ENCODE results near the gene TMTC1.

TMTC1 gene

DNA sequence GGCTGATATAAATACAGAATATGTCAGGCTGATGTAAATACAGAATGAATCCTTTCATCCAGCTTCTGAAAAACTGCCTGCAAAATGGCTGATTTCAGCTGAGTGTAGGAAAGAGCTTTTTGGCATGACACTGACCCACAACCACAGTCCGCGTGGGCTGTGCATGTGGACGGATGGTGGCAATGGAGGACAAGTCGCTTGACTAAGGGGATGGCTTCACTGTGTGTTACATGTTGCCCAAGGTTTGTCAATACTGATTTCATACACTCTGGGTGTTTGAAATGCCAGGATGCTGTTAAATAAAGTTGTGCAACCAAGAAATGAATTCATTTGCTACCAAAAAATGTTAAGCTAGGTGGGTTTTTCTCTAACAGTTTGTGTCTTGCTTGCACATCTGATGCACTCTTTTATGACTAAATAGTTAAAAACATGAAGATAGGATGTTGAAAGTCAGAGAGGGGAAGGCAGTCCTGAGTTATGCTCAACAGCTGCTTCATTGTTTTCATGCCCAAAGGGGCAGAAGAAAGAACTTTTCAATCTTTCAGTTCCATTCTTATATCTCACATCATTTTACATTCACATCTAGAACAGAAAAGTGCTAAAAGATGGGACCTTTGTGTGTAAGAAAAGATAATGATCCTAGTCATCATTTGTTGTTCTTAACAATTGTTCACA, 249.8 kb downstream of the TMTC1 start:
- DNase-seq (ENCODE audit: low spot score): no peak

- DNase-seq (ENCODE audit: low spot score): no peak
These were observed 252.3 kb downstream of the TMTC1 start for GRCh38 chr12:29531471-29531870.

- no peak for DNase-seq (ENCODE audit: low spot score)
These were observed 253.3 kb downstream of the TMTC1 start for GRCh38 chr12:29530436-29530835.

GRCh38 chr12:29528161-29528560, 255.6 kb downstream of the TMTC1 start:
- no peak for DNase-seq (ENCODE audit: low spot score)

DNA sequence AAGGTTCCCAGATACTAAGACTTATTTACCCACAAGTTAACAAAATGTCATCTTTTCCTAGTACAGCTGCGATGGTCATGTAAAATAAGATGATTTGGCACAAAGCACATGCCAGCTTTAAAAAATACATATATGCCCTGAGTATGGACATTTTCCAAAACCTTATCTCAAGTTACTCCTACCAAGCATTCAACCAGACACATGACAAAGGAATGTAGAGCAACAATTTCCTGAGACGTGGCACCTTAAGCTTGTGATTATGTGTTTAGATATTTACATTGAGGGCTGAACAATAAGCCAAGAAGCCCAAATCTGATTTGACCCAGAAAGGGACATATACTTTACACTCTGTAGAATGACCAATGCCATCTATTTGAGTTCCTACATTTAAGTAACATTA, 261.8 kb downstream of the TMTC1 start:
- no peak for DNase-seq (ENCODE audit: low spot score)

- DNase-seq (ENCODE audit: low spot score): no peak
These were observed 264.1 kb downstream of the TMTC1 start for GRCh38 chr12:29519585-29520182.

GRCh38 chr12:29518407-29518806, 265.3 kb downstream of the TMTC1 start:
- no peak for DNase-seq (ENCODE audit: low spot score)

GRCh38 chr12:29517264-29517663, 266.5 kb downstream of the TMTC1 start:
- no peak for DNase-seq (ENCODE audit: low spot score)

- DNase-seq (ENCODE audit: low spot score): no peak
These were observed 267.3 kb downstream of the TMTC1 start for GRCh38 chr12:29516431-29516875.

DNA sequence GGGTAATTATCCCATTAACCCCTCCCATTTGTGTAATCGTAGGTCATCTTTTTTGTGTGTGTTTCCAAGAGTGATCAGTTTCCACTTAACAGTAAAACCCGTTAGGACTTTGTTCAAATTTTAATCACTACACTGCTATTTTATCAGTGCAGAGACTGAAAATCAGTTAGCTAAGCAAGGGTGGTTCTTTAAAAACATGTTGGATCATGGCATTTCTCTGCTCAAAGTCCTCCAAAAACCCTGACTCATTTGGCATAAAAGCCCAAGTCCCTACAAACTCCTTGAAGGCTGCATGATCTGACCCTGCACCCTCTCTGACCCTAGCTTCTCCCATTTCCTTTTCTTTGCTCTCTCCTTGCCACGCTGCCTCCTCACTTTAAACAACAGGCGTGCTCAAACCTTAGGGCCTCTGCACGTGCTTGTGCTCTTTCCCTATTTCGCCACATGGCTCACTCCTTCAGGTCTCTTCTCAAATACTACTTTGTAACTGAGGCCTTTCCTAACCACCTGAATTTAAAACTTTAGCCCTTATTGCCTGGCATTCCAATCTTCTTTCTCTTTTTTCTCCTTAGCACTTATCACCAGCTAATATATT, 273.1 kb downstream of the TMTC1 start:
- no peak for DNase-seq (ENCODE audit: low spot score)

DNA sequence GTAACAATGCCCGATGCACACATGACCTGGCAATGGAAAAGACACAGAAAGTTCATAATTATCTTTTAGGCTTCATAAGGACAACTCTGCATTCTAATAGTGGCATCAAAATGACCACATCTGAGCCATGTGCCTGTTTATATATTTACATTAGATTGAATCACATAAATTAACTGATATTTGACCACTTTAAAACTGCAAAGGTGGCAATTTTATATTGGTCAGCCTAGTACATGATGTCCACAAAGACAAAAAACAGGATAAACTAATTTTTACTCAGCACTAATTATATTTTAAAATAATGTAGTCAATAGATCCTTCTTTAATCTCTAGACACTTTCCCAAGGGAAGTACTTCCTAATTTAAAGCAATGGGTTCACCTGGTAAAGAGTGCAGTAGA, 274.2 kb downstream of the TMTC1 start:
- DNase-seq (ENCODE audit: low spot score): no peak

DNA sequence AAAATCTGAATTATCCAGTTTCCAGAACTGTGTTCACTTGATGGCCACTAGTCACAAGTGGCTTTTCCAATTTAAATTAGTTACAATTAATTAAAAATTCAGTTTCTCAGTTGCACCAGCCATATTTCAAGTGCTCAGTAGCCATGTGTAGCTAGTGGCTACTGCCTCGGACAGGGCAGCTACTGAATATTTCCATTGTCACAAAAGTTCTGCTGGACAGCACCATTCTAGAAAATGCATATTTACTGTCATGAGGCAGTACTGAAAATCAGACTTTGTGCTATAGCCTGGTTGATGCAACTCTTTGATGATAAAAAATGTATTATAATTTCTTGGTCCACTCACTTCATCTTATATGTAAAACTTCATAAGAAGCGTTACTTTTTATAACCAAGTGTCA, 274.8 kb downstream of the TMTC1 start:
- no peak for DNase-seq (ENCODE audit: low spot score)

GRCh38 chr12:29505122-29505521, 278.6 kb downstream of the TMTC1 start:
- no peak for DNase-seq (ENCODE audit: low spot score)

DNA sequence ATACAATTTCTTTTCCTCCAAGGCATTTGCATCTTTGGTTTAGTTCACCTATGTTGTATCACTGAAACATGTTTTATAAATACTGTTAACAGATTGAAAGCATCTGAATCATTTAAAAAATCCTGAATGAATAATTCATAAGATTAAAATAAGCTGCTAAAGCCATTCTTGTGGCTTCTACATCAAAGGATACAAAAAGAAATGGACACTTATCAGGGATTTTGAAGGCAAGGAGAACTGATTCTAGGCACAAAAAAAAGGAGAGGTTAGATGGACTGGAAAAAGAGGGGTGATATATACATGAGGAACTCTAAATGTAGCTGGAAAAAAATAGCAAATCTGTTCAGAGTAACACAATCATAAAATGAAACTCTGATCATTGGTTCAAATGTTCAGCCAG, 280.5 kb downstream of the TMTC1 start:
- no peak for DNase-seq (ENCODE audit: low spot score)

DNA sequence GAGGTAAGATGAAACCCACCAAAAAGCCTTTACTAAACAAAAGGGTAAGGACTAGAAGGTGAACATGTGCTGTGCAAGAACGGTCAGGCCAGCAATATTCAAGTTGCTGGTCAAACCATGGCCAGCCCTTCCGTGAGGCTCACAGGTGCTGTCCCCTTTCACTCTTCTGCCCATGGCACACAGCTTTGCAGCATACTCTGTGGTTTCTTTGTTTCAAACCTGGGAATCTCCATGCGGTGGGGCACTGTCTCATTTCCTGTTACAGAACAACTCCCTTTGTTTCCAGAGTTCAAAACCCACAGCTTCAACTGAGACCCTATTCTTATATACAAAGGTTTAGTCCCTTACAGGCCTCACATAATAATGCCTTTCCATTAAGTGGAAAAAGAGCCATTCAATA, 284.5 kb downstream of the TMTC1 start:
- no peak for DNase-seq (ENCODE audit: low spot score)

DNA sequence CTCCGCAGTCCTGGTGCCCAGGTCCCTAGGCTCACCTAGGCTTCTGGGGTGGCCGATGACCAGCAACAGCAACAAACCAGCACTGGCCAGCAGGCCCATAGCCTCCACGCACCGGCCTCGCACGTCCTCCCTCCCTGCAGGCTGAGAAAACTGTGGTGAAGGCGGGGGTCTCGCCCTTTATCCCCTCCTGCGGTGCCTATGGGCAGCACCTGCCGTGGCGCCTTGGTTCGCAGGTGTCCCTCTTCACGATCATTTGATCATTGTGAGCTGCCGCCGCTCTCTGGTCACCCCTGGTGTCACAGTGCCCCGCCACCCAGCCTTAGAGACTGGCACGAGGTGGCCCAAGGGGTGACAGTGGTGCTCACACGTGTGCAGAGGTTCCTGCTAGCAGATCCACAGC, 286.2 kb downstream of the TMTC1 start, which contains the start of gene OVCH1:
Gene OVCH1, minus strand, starts transcription at position 99 of the 400 bp plus-strand sequence. Its CDS starts 0 bp downstream, at position 99.
- no peak for DNase-seq (ENCODE audit: low spot score)

- DNase-seq (ENCODE audit: low spot score): no peak
These were observed 290.9 kb downstream of the TMTC1 start for GRCh38 chr12:29492891-29493290.

- no peak for DNase-seq (ENCODE audit: low spot score)
These were observed 296.8 kb downstream of the TMTC1 start for GRCh38 chr12:29486972-29487371.

GRCh38 chr12:29463198-29463597, 320.5 kb downstream of the TMTC1 start:
- no peak for DNase-seq (ENCODE audit: low spot score)

- no peak for DNase-seq (ENCODE audit: low spot score)
These were observed 323.7 kb downstream of the TMTC1 start for GRCh38 chr12:29460082-29460481.

- no peak for DNase-seq (ENCODE audit: low spot score)
These were observed 328.7 kb downstream of the TMTC1 start for GRCh38 chr12:29455087-29455486.

DNA sequence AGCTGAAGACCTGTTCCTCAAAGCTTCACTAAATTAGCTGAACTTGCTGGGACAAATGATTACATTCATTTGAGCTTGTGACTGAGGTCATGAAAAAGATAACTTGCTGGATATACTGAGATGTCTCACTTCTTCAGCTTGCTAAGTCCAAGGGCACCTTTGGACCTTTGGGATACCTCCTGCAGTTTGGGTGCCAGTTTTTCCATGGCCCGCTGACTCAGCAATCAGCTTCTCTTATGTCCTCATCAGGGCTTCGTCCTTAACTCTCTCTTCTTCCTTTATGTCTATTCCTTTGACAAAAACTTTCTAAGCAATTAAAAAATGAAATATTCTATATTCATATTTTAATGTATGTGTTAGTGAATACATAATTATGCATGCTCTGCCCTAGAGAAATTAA, 331.9 kb downstream of the TMTC1 start:
- no peak for DNase-seq (ENCODE audit: low spot score)

All from left forelimb (tissue), 1 donor.